ENCODE measurements around the gene SH3YL1.
A peak's percentile ranks its signal among the peaks of the same experiment; 100 is the strongest.

The SH3YL1 gene, protein sequence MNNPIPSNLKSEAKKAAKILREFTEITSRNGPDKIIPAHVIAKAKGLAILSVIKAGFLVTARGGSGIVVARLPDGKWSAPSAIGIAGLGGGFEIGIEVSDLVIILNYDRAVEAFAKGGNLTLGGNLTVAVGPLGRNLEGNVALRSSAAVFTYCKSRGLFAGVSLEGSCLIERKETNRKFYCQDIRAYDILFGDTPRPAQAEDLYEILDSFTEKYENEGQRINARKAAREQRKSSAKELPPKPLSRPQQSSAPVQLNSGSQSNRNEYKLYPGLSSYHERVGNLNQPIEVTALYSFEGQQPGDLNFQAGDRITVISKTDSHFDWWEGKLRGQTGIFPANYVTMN

DNA sequence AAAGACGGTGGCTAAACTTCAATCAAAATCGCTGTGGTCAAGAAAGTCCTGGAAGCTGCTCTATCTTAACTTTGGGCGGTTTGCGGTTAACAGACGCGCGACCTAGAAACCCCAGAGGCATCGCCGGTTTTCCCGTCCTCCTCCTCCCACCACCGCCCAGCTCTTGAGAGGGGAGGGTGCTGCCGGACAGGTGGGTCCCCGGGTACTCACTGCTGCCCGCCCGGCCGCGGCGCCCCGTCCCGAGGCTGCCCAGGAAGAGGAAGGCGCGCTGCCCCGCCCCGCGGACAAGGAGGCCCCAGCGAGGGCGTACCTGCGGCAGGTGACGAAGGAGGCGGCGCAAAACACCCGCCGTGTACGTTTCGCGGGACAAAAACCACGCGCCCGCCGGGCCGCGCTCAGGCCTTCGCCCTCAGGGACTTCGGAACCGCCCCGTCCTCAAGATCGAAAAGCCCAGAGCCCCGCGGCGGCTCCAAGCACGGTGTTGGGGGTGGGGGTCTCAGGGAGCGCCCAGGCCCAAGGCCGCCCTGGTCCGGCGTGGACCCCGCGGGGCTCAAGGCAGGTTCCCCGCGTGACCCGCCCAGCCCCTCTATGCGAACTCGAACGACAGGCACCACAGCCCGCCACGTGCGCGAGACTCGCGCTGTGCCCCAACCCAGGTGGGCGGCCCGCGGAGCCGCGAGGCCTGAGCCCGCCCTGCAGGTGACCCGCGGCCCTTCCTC lies at the start of gene SH3YL1:
Gene SH3YL1 (minus strand): TSS at position 259 of the 719 bp plus-strand sequence. CDS start 48 bp downstream, at position 211.
- H3K4me3 ChIP-seq (ENCODE audit: low read length): peak within 1 kb of the TSS; percentile 90
- DNase-seq (ENCODE audit: low read depth): peak; percentile 83
- TF ChIP-seq, protein P1, sequence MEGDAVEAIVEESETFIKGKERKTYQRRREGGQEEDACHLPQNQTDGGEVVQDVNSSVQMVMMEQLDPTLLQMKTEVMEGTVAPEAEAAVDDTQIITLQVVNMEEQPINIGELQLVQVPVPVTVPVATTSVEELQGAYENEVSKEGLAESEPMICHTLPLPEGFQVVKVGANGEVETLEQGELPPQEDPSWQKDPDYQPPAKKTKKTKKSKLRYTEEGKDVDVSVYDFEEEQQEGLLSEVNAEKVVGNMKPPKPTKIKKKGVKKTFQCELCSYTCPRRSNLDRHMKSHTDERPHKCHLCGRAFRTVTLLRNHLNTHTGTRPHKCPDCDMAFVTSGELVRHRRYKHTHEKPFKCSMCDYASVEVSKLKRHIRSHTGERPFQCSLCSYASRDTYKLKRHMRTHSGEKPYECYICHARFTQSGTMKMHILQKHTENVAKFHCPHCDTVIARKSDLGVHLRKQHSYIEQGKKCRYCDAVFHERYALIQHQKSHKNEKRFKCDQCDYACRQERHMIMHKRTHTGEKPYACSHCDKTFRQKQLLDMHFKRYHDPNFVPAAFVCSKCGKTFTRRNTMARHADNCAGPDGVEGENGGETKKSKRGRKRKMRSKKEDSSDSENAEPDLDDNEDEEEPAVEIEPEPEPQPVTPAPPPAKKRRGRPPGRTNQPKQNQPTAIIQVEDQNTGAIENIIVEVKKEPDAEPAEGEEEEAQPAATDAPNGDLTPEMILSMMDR (IDR thresholded peaks at IDR 0.05; ENCODE audit: insufficient read depth, low read depth, low read length, missing control alignments): no peak

DNA sequence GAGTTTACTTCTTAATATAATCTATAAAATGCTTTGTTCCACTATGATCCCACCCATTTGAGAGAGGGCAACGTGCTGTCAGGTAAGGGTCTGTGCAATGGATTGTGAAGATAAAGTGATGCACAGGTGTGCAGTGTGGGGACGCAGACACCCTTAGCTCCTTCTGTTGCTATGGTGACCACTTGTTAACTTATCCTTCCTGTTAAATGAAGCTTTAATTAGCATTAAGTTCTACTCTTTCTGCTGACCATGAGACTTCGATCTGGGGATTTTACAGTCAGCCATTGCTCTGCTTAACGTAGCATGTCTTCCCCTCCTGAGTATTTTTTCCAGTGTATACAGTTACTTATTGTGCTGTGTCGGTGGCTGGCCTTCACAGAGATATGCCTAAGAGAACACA lies 47.2 kb upstream of the SH3YL1 start:
- no peak overlapping the region for H3K4me3 ChIP-seq (ENCODE audit: low read length)
- DNase-seq (ENCODE audit: low read depth): no peak
- TF ChIP-seq, protein P1 (IDR thresholded peaks at IDR 0.05; ENCODE audit: insufficient read depth, low read depth, low read length, missing control alignments): no peak

DNA sequence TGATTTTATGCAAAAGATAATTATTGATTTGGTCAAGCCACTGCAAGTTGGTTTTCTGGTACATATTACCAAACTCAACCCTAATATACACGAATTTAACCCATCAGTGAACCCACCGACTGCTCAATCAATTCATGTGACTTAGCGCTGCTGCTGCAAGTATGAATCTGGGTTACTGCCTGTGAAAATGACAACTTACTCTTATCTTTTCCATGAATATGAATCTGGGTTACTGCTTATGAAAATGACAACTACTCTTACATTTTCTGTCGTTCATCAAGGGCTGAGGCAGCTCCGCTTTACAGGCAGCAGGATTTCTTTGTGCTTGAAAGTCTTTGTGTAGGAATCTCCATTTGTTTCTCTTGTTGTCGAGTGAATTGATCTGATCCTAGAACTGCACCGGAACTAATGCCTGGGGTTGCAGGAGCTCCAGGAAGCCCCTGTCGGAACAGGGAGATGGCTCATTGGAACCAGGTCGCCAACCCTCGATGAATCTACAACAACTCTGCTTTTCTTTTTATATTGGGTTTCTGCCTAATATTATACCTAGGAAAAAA lies 46.2 kb upstream of the SH3YL1 start:
- no peak for DNase-seq (ENCODE audit: low read depth)
- H3K4me3 ChIP-seq (ENCODE audit: low read length): no peak overlapping the region
- TF ChIP-seq, protein P1 (IDR thresholded peaks at IDR 0.05; ENCODE audit: insufficient read depth, low read depth, low read length, missing control alignments): no peak

DNA sequence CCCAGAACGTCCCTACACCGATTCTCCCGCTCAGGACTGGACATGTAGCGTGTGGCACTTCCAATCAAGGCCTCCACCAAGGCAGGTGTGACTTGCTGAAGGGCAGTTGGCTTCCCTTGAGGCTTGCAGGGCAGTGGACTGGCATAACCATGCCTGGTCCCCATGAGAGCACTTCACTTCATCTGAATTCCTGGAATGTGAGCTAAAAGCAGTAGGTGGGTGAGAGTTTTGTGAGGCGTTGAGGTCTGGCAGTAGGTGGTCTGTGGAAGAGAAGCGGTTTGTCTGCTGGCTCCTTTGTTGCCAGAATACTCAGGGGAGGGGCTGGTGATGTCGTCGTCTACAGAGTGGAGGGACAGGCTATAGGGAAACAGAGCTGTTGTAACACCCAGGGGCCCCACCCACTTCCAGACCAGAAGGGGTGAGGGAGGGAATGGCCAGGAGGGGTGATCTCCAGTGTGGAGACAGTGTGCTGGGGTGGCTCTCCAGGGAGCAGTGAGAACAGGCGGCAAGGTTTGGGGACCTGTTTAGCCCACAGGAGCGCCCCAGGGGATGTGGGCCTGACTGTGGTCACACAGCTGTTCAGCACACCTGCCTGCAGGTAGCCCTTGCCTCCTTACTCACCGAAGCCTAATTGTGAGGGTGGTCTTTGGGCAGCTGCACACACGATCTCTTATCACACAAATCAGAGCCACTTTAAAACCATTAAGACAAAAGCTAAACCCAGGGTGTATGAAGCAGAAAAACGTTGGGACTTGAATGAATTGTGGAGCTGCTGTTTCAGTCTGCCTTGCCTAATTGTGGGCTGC lies 45.5 kb upstream of the SH3YL1 start:
- TF ChIP-seq, protein P1 (IDR thresholded peaks at IDR 0.05; ENCODE audit: insufficient read depth, low read depth, low read length, missing control alignments): no peak
- H3K4me3 ChIP-seq (ENCODE audit: low read length): no peak overlapping the region
- no peak for DNase-seq (ENCODE audit: low read depth)

DNA sequence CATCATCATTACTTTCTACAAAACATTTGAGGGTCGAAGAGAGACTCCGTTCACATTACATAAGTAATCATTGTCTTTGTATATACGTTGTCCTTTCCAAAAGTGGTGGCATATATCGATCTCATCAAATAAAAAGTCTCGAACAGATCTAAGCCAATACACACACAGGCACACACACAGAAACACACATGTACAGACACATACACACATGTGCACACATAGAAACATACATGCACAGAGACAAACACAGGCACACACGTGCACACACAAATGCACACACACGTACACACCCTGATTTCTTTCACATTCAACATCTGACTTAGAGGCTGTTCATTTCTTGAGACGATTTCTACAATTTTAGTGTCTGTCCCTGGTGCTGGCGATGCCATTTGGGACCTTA lies 41.5 kb upstream of the SH3YL1 start:
- TF ChIP-seq, protein P1 (IDR thresholded peaks at IDR 0.05; ENCODE audit: insufficient read depth, low read depth, low read length, missing control alignments): no peak
- no peak for DNase-seq (ENCODE audit: low read depth)
- H3K4me3 ChIP-seq (ENCODE audit: low read length): no peak overlapping the region

DNA sequence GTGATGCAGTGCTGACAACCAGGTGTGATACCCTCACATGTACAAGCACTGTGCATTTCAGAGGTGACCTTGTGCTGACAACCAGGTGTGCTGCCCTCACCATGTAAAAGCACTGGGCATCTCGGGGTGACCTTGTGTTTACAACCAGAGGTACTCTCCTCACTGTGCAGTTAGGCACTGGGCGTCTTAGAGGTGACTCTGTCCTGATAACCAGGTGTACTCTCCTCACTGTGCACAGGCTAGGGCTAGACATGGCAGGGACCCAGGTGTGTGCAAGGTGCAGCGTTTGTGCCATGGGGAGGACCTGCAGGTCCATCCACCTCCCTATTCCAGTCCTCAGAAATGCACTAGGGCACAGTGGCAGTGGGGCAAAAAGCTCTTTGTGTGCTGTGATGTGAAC lies 32.5 kb upstream of the SH3YL1 start:
- TF ChIP-seq, protein P1 (IDR thresholded peaks at IDR 0.05; ENCODE audit: insufficient read depth, low read depth, low read length, missing control alignments): no peak
- H3K4me3 ChIP-seq (ENCODE audit: low read length): no peak overlapping the region
- DNase-seq (ENCODE audit: low read depth): no peak

Measured in epithelial cell of esophagus (primary cell).